Neural cell (in vitro differentiated cells): ENCODE results near the gene CFAP299. TPM values are rescaled to one million over a fixed set of nuclear protein-coding genes. Genes with fewer than 3 reads are reported as not detected.

Experiments used
- H2AFZ ChIP-seq: fragments of 200-600, 300-800 bp; sonication (generic), shearing (Covaris generic); 2 replicates; pipeline ENCODE4 v1.6.0; 2014; ENCODE audit warnings: low read depth, mild to moderate bottlenecking, antibody characterized with exemption, low read length, moderate library complexity
- H3F3A ChIP-seq: fragments of 200-600 bp; shearing (Covaris generic); 2 replicates; pipeline ENCODE4 v1.6.1; 2016; ENCODE audit warnings: mild to moderate bottlenecking, moderate library complexity, mixed read lengths, antibody characterized with exemption, low read length; ENCODE audit not compliant: insufficient read depth, poor library complexity, severe bottlenecking
- H3K27ac ChIP-seq: fragments of 200-600, 300-800 bp; sonication (generic), shearing (Covaris generic); 2 replicates; pipeline ENCODE4 v1.5.1; 2014; ENCODE audit warnings: mild to moderate bottlenecking, low read length, moderate library complexity
- H3K27me3 ChIP-seq: fragments of 300-800, 200-600 bp; sonication (generic), shearing (Covaris generic); 2 replicates; pipeline ENCODE4 v1.6.0; 2014; ENCODE audit warnings: mild to moderate bottlenecking, low read depth, low read length, moderate library complexity; ENCODE audit not compliant: insufficient read depth
- H3K36me3 ChIP-seq: fragments of 300-800, 200-600 bp; sonication (generic), shearing (Covaris generic); 2 replicates; pipeline ENCODE4 v1.5.1; 2014; ENCODE audit warnings: mild to moderate bottlenecking, antibody characterized with exemption, low read length, moderate library complexity; ENCODE audit not compliant: insufficient read depth
- H3K4me2 ChIP-seq: fragments of 300-800, 200-600 bp; sonication (generic), shearing (Covaris generic); 2 replicates; pipeline ENCODE4 v1.6.0; 2014; ENCODE audit warnings: mild to moderate bottlenecking, low read length
- H3K4me3 ChIP-seq: fragments of 300-800, 200-600 bp; sonication (generic), shearing (Covaris generic); 2 replicates; pipeline ENCODE4 v1.5.1; 2014; ENCODE audit warnings: mild to moderate bottlenecking, low read length, moderate library complexity
- H3K79me2 ChIP-seq: fragments of 200-600 bp; shearing (Covaris generic); replicated peaks from 2 replicates; pipeline ENCODE4 v1.6.0; 2014; ENCODE audit warnings: mild to moderate bottlenecking, low read length, moderate library complexity; ENCODE audit not compliant: insufficient read depth
- H3K9ac ChIP-seq: fragments of 300-800, 200-600 bp; sonication (generic), shearing (Covaris generic); 2 replicates; pipeline ENCODE4 v1.6.1; 2016; ENCODE audit warnings: mild to moderate bottlenecking, low read length, mixed read lengths
- H3K9me2 ChIP-seq: fragments of 200-600 bp; shearing (Covaris generic); 2 replicates; pipeline ENCODE4 v1.6.1; 2016; ENCODE audit warnings: mild to moderate bottlenecking, low read length, mixed read lengths; ENCODE audit not compliant: insufficient read depth
- H3K9me3 ChIP-seq: fragments of 200-600, 300-800 bp; sonication (generic), shearing (Covaris generic); 2 replicates; pipeline ENCODE4 v1.6.1; 2016; ENCODE audit warnings: mild to moderate bottlenecking, mixed run types, low read length, moderate library complexity, mixed read lengths
- H4K20me1 ChIP-seq: fragments of 200-600 bp; shearing (Covaris generic); 2 replicates; pipeline ENCODE4 v1.6.1; 2016; ENCODE audit warnings: mild to moderate bottlenecking, mixed run types; ENCODE audit not compliant: insufficient read depth
- CTCF ChIP-seq: fragments of 450-650 bp; IDR thresholded peaks from 2 replicates; pipeline ENCODE4 v1.5.1; 2014; ENCODE audit warnings: antibody characterized with exemption, mild to moderate bottlenecking, moderate library complexity; ENCODE audit not compliant: poor library complexity, severe bottlenecking
- EP300 ChIP-seq: fragments of 450-650 bp; conservative IDR thresholded peaks from 2 replicates; pipeline ENCODE4 v1.6.1; 2014; ENCODE audit warnings: antibody characterized with exemption, mild to moderate bottlenecking, moderate library complexity; ENCODE audit not compliant: poor library complexity, severe bottlenecking
- EZH2 ChIP-seq: fragments of 200-600, 300-800 bp; shearing (Covaris generic), sonication (generic); IDR thresholded peaks from 2 replicates; pipeline ENCODE4 v1.6.1; 2014; ENCODE audit warnings: antibody characterized with exemption, low read length, borderline replicate concordance, mild to moderate bottlenecking; ENCODE audit not compliant: insufficient read depth, poor library complexity, severe bottlenecking
- MXI1 ChIP-seq: fragments of 450-650 bp; conservative IDR thresholded peaks from 2 replicates; pipeline ENCODE4 v1.6.1; 2014; ENCODE audit warnings: antibody characterized with exemption, mild to moderate bottlenecking; ENCODE audit not compliant: poor library complexity, severe bottlenecking
- POLR2AphosphoS5 ChIP-seq: IDR thresholded peaks from 2 replicates; pipeline ENCODE4 v1.6.1; 2012
- RAD21 ChIP-seq: fragments of 450-650 bp; conservative IDR thresholded peaks from 2 replicates; pipeline ENCODE4 v1.6.1; 2014; ENCODE audit warnings: antibody characterized with exemption, mild to moderate bottlenecking, moderate library complexity
- SMC3 ChIP-seq: fragments of 450-650 bp; conservative IDR thresholded peaks from 2 replicates; pipeline ENCODE4 v1.6.1; 2014; ENCODE audit warnings: antibody characterized with exemption, mild to moderate bottlenecking, moderate library complexity; ENCODE audit not compliant: poor library complexity
- TAF1 ChIP-seq: IDR thresholded peaks from 2 replicates; pipeline ENCODE4 v1.6.1; 2012; ENCODE audit warnings: low read depth
- polyA plus RNA-seq: library from polyadenylated mRNA; depleted of rRNA; stranded (reverse); fragments of >200 nt; gene quantifications from 2 replicates; pipeline ENCODE4 v1.2.3, GENCODE V29; 2014
- TF ChIP-seq, protein P1 (sequence below): IDR thresholded peaks from 2 replicates; pipeline ENCODE4 v1.6.1; 2012; ENCODE audit warnings: borderline replicate concordance

The CFAP299 gene
- polyA plus RNA-seq, 1 donor from 2014 or later: not detected

DNA sequence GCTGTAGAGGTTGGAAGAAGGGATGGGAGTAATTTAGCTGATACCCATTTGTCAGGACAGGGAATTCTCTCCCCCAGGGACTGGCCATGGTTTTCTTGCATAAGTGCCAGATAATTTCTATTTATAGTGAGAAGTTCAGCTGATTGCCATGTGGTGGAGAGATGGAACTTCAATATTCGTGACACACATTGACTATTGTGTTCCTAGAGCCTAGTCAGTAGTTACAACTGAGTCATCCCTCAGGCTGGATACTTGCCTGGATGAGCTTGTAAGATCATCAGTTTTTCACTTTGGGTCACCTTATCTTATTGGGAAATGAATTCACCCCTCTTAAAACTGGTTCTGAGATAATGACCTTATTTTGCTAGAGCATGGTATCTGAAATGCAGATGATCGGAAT is 32.2 kb downstream of the CFAP299 start:
- TF ChIP-seq SMC3 (no peak), RAD21 (no peak), EP300 (no peak), POLR2AphosphoS5 (no peak), MXI1 (no peak), CTCF (no peak), TAF1 (no peak), EZH2 (no peak)
- TF ChIP-seq, protein P1, sequence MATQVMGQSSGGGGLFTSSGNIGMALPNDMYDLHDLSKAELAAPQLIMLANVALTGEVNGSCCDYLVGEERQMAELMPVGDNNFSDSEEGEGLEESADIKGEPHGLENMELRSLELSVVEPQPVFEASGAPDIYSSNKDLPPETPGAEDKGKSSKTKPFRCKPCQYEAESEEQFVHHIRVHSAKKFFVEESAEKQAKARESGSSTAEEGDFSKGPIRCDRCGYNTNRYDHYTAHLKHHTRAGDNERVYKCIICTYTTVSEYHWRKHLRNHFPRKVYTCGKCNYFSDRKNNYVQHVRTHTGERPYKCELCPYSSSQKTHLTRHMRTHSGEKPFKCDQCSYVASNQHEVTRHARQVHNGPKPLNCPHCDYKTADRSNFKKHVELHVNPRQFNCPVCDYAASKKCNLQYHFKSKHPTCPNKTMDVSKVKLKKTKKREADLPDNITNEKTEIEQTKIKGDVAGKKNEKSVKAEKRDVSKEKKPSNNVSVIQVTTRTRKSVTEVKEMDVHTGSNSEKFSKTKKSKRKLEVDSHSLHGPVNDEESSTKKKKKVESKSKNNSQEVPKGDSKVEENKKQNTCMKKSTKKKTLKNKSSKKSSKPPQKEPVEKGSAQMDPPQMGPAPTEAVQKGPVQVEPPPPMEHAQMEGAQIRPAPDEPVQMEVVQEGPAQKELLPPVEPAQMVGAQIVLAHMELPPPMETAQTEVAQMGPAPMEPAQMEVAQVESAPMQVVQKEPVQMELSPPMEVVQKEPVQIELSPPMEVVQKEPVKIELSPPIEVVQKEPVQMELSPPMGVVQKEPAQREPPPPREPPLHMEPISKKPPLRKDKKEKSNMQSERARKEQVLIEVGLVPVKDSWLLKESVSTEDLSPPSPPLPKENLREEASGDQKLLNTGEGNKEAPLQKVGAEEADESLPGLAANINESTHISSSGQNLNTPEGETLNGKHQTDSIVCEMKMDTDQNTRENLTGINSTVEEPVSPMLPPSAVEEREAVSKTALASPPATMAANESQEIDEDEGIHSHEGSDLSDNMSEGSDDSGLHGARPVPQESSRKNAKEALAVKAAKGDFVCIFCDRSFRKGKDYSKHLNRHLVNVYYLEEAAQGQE: no peak
- Histone ChIP-seq H3K4me3 (no peak overlapping the region), H3K36me3 (no peaks in the 10 kb centered on the region), H3K27me3 (no peaks in the 10 kb centered on the region), H3K27ac (no peak overlapping the region), H3K4me2 (no peak overlapping the region), H2AFZ (no peak overlapping the region), H3K9me3 (no peaks in the 10 kb centered on the region), H3F3A (no peaks in the 10 kb centered on the region), H3K9ac (no peak overlapping the region), H4K20me1 (no peaks in the 10 kb centered on the region), H3K79me2 (no peaks in the 10 kb centered on the region), H3K9me2 (no peaks in the 10 kb centered on the region)

DNA sequence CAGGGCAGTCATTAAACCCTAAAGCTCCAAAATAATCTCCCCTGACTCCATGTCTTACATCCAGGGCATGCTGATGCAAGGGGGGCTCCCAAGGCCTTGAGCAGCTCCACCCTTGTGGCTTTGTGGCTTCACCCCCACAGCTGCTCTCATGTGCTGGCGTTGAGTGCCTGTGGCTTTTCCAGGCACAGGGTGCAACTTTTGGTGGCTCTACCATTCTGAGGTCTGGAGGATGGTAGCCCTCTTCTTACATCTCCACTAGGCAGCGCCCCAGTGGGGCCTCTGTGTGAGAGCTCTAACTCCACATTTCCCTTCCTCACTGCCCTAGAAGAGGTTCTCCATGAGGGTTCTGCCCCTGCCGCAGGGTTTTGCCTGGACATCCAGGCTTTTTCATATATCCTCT is 35.1 kb downstream of the CFAP299 start:
- no peaks in the 10 kb centered on the region for H3K9me3 ChIP-seq
- H3K4me3 ChIP-seq: no peak overlapping the region
- no peaks in the 10 kb centered on the region for H3K9me2 ChIP-seq
- no peaks in the 10 kb centered on the region for H3F3A ChIP-seq
- H3K9ac ChIP-seq: no peak overlapping the region
- H3K79me2 ChIP-seq: no peaks in the 10 kb centered on the region
- H3K27ac ChIP-seq: no peak overlapping the region
- H2AFZ ChIP-seq: no peak overlapping the region
- H3K36me3 ChIP-seq: no peaks in the 10 kb centered on the region
- TF ChIP-seq CTCF: no peak
- TF ChIP-seq TAF1: no peak
- TF ChIP-seq EZH2: no peak
- TF ChIP-seq POLR2AphosphoS5: no peak
- no peak for TF ChIP-seq MXI1
- no peak for TF ChIP-seq RAD21
- no peak for TF ChIP-seq EP300
- TF ChIP-seq SMC3: no peak
- TF ChIP-seq, protein P1: no peak
- H3K27me3 ChIP-seq: no peaks in the 10 kb centered on the region
- H4K20me1 ChIP-seq: no peaks in the 10 kb centered on the region
- no peak overlapping the region for H3K4me2 ChIP-seq
